Measurements from ENCODE around the gene AK5.

- TF ChIP-seq CTCF (IDR thresholded peaks at IDR 0.05) (no peak), POLR2AphosphoS5 (IDR thresholded peaks at IDR 0.05) (no peak)
Measured at GRCh38 chr1:77349275-77349674, 67.5 kb downstream of the AK5 start.

All from suprapubic skin (tissue), 3 donors.